GM18951 (cell line): ENCODE data around the gene TLCD3B.

Experiments used
- POLR2A ChIP-seq: IDR thresholded peaks from 4 replicates; pipeline ENCODE4 v1.6.1; 2011; ENCODE audit warnings: mild to moderate bottlenecking; ENCODE audit not compliant: insufficient read length, insufficient read depth; ENCODE audit errors: extremely low read depth
- in situ Hi-C: fragments of 300-500 bp; cut with MboI; formaldehyde crosslinking; loops from one replicate; pipeline ENCODE4 v1.12.0; 2022; ENCODE audit warnings: low sequenced_read_pairs, mixed read lengths, inconsistent platforms; ENCODE audit not compliant: unreplicated experiment

TLCD3B gene

DNA sequence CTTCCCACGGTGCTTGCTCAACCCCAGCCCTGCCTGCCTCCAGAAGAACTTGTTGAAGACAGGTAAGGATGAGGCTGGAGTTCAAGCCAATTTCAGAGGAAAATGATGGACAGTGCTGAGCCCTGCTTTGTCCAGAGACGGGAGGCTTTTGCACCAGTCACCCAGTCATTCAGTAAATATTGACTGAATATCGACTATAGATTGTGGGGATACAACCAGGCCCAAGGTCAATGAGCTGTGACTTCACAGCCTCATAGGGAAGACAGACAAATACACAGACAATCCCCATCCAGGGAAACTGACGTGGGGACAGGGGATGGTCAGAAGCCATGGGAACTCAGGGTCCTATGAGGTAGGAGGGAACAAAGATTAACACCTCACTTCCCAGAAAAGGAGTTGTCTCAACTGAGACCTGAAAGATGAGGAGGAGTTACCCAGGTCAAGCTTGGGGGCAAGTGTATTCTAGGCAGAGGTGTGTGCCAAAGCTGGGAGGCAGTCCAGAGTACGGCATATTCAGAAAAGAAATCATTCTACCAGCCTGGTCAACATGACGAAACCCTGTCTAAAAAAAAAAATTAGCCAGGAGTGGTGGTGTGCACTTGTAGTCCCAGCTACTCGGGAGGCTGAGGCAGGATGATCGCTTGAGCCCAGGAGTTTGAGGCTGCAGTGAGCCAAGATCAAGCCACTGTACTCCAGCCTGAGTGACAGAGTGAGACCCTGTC lies 14.4 kb downstream of the TLCD3B start:
- no peak for TF ChIP-seq POLR2A
- in situ Hi-C loops = loop anchor here (25.0 kb wide), 1 partner anchor 329 kb away; the partner anchor contains the start of gene QPRT

DNA sequence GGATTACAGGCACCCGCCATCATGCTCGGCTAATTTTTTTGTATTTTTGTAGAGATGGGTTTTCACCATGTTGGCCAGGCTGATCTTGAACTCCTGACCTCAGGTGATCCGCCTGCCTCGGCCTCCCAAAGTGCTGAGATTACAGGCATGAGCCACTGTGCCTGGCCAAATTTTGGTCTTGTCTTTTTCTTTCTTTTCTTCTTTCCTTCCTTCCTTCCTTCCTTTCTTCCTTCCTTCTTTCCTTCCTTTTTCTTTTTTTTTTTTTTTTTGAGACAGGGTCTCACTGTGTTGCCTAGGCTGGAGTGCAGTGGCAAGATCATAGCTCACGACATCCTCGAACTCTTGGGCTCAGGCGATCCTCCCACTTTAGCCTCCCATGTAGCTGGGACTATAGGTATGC lies 15.6 kb downstream of the TLCD3B start:
- in situ Hi-C loops = loop anchor here (25.0 kb wide), 1 partner anchor 328 kb away; the partner anchor contains the start of gene QPRT

- in situ Hi-C loops = loop anchor here (25.0 kb wide), 1 partner anchor 325 kb away; the partner anchor contains the start of gene QPRT
Observed at GRCh38 chr16:30012598-30012997, 18.5 kb downstream of the TLCD3B start.

- in situ Hi-C loops = loop anchor here (25.0 kb wide), 1 partner anchor 325 kb away; the partner anchor contains the start of gene QPRT
- no peak for TF ChIP-seq POLR2A
Observed at GRCh38 chr16:30011714-30012504, 19.2 kb downstream of the TLCD3B start.

- no peak for TF ChIP-seq POLR2A
- in situ Hi-C loops = loop anchor here (25.0 kb wide), 1 partner anchor 324 kb away; the partner anchor contains the start of gene QPRT
Observed at GRCh38 chr16:30010844-30011713, 20.0 kb downstream of the TLCD3B start, which contains the start of gene DOC2A. Gene DOC2A (minus strand): TSS chr16:30011027. CDS start chr16:30010222, 805 bp downstream.

DNA sequence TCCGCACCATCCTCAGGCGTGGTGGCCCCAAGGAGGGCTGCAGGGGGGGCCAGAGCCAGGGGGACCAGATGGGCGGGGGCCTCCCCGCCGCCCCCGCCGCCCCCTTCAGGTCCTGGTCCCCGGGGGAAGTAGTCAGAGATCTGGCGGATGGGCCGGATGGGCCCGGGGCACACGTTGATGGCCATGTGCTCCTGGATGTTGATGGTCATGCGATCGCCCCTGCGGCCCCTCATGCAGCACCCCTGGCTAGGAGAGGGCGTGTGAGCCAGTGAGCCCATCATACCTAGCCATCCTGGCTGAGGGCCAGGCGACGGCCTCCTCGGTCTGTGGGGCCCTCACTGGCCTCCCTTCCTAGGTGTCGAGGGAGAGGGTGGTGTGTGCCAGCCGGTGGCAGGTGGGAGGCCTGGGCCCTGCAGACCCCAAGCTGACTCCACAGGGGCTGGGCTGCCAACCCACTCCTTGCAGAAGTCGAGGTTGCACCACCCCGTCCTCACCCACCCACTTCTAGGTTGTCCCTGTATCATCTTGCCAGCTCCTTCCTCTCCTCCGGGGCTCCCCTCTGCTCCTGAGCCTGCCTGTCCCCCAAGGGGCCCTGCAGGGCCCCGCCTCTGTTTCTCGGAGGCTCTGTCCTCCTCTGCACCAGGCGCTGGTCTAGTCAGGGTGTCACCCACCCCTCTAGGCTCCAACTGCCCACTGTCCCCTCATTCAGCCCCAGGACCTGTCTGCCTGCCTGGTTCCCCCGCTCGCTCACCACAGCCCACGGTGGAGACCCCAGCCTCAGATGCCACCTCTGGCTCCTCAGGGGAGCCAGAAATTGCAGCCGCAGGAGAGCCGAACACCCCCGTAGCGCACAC lies 20.9 kb downstream of the TLCD3B start:
- TF ChIP-seq POLR2A = no peak
- in situ Hi-C loops = loop anchor here (25.0 kb wide), 1 partner anchor 323 kb away; the partner anchor contains the start of gene QPRT

DNA sequence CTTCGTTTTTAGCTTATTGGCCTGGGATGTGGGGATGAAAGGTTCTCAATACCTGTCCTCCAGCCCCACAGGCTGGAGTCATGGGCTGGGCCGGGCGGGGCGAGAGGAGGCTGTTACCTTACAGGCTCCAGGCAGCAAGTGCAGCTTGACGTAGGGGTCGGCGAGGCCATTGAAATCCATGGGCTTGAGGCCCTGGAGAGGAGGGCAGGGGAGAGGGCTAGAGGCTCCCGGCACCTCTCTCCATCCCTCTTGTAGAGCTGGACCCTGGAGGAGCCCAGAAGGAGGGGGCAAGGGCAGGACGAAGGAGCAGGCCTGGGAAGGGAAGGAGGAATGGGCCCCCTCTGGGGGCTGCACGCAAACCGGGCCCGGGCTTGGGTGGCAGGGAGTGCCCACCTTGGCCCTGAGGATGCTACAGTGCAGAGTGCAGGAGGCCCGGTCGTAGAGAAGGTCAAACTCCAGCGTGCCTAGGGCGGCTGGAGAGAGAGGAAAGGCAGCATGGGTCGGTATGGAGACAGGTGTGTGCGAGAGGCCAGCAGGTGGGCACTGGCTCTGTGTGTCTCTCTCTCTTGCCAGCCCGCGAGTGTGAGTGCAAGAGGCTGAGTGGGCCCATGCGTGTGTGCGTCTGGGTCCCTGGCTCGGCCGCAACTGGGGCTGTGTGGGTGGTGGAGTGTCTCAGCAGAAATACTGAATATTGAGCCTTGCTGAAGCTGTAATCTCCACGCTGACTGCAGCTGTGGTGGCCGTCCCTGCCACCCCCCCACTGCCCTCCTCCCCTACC lies 21.8 kb downstream of the TLCD3B start:
- no peak for TF ChIP-seq POLR2A
- in situ Hi-C loops = loop anchor here (25.0 kb wide), 1 partner anchor 322 kb away; the partner anchor contains the start of gene QPRT

DNA sequence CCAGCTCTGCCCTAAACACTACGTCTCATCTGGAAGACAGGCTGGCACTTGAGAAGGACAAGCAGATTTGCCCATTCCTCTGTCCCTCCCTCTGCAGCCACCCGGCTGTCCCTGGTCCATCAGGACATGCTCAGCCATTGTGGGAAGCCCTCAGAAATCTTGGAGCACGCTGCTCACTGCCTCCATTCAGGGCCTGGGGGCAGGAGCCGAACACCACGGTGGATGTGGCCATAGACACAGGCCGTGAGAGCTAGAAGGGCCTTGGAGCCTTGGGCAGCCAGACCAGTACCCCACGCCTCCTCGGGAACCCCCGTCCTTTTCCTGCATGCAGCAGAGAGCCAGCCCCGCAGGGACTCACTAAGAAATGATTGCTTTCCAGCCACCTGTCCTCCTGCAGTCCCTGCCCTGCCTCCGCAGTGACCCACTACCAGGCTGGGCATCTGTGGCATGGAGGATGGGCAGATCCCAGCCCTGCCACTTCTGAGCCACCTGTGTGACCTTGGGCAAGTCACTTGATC lies 23.6 kb downstream of the TLCD3B start:
- in situ Hi-C loops = loop anchor here (25.0 kb wide), 1 partner anchor 320 kb away; the partner anchor contains the start of gene QPRT

GRCh38 chr16:30006659-30007377 lies 24.3 kb downstream of the TLCD3B start:
- in situ Hi-C loops = loop anchor here (25.0 kb wide), 1 partner anchor 320 kb away; the partner anchor contains the start of gene QPRT

More for the DNA sequence above, 23.6 kb downstream of the TLCD3B start:
- no peak for TF ChIP-seq POLR2A

DNA sequence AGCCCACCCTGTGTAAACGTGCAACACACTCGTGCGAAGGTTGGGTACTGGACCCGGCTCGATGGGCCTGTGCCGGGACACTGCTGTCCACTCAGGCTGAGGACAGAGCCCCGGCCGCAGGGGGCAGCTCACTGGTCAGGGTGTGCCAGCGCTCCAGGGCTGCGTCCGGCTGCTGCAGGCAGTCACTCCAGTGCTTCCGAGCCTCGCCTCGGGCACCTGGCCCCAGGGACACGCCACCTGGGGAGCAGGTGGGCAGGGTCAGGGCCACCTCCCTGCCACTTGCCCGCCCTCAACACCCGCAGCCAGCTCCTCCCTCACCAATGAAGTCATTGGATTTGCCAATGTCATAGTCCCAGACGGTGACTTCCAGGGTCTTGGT lies 25.0 kb downstream of the TLCD3B start:
- in situ Hi-C loops = loop anchor here (25.0 kb wide), 1 partner anchor 319 kb away; the partner anchor contains the start of gene QPRT
- TF ChIP-seq POLR2A = no peak

More at GRCh38 chr16:30006659-30007377, 24.3 kb downstream of the TLCD3B start:
- no peak for TF ChIP-seq POLR2A
